Left lung (tissue), 10 donors: ENCODE measurements around the gene LINC00237. TPM values are rescaled to one million over a fixed set of nuclear protein-coding genes. Genes with fewer than 3 reads are reported as not detected.

Experiments
- ATAC-seq: fragments of 200-7000 bp; cut with Tn5 transposase; one replicate; pipeline ENCODE4 v1.9.1; 2020; ENCODE audit warnings: moderate library complexity
- DNase-seq, 4 donors: peaks; one replicate each; pipeline ENCODE4 v3.0.0-alpha.2; 2013 to 2020
- H3K27ac ChIP-seq, 2 donors: fragments of 200-600 bp; sonication (generic) in 1 of 2; one replicate each; pipeline versions ENCODE4 v1.5.0 to v1.8.0; 2020 to 2021
- H3K27me3 ChIP-seq, 2 donors: fragments of 200-600 bp; sonication (generic) in 1 of 2; one replicate each; pipeline versions ENCODE4 v1.5.0 to v1.8.0; 2020 to 2021
- H3K36me3 ChIP-seq, 2 donors: fragments of 200-600 bp; sonication (generic) in 1 of 2; one replicate each; pipeline versions ENCODE4 v1.5.0 to v1.8.0; 2020 to 2021
- H3K4me1 ChIP-seq, 2 donors: fragments of 200-600 bp; one replicate each; pipeline ENCODE4 v1.8.0; 2021
- H3K4me3 ChIP-seq, 2 donors: fragments of 200-600 bp; sonication (generic) in 1 of 2; one replicate each; pipeline versions ENCODE4 v1.5.0 to v1.8.0; 2020 to 2021; ENCODE audit warnings: mild to moderate bottlenecking in 1 of 2
- H3K9me3 ChIP-seq, 2 donors: fragments of 200-600 bp; sonication (generic) in 1 of 2; one replicate each; pipeline versions ENCODE4 v1.5.0 to v1.8.0; 2020 to 2021
- intact Hi-C, 2 donors: fragments of 100-400 bp; cut with DNase I; formaldehyde crosslinking; loops; one replicate each; pipeline versions ENCODE4 v1.11.2 to v1.14.2; 2022
- polyA plus RNA-seq, 6 donors: library from polyadenylated mRNA; unstranded; fragments of 120-200 nt; gene quantifications; one replicate each; pipeline ENCODE4 v1.2.1, GENCODE V29; 2013; ENCODE audit not compliant: insufficient read length in 6 of 6
- total RNA-seq, 2 donors: library from RNA; stranded (reverse); fragmentation: NEBNext Ultra II Directional; extraction: Animal tissue kit (Norgen Biotek cat#: 25700); gene quantifications; one replicate each; pipeline ENCODE4 v1.2.1, GENCODE V29; 2021
- TF ChIP-seq, protein P1 (sequence below), 2 donors: fragments of 200-600 bp; sonication (generic) in 1 of 2; IDR thresholded peaks; one replicate each; pipeline versions ENCODE4 v1.5.0 to v1.8.0; 2021; ENCODE audit warnings: antibody characterized with exemption in 2 of 2
- donor health status: DM: no; HTN: yes; CAD: no.
- donor health status: DM: no; HTN: no; CAD: no.

The LINC00237 gene
- total and polyA plus RNA-seq, 8 donors: not detected

DNA sequence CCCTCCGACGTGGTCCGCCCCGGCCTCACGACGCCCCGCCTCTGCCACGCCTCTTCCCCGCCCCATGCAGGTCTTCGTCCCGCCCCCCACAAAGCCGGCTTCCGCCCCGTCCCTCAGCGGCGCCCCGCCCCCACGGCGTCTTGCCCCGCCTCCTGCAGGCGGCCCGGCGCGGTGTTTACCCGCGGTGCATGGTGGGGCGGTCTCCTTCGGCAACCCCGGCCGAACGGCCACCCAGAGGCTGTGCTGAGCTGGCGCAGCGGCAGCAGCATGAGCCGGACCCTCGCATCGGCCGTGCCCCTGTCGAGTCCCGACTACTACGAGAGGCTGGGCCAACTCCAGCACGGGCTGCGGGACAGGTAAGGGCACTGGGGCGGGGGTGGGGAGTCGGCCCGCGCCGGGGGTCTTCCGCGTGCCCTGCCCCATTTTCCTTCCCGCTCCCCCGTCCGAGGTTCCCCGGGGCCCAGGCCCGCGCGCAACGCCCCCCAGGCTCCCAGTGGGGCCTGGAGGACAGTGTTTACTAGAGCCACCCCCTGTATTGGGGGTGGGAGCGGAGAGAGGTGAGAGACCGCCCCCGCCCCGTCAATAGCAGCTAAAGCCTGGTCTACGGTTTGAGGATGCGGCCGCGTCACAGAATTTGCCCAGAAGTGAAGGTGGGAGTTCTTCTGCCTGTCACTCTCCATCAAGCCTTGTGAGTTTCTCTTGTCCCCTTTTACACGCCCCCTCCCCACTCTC, 19.9 kb upstream of the LINC00237 start, which contains the start of gene KIZ:
KIZ (plus strand) TSS at position 234 of the 732 bp plus-strand sequence; CDS start at position 268, 34 bp downstream.
- TF ChIP-seq, protein P1, sequence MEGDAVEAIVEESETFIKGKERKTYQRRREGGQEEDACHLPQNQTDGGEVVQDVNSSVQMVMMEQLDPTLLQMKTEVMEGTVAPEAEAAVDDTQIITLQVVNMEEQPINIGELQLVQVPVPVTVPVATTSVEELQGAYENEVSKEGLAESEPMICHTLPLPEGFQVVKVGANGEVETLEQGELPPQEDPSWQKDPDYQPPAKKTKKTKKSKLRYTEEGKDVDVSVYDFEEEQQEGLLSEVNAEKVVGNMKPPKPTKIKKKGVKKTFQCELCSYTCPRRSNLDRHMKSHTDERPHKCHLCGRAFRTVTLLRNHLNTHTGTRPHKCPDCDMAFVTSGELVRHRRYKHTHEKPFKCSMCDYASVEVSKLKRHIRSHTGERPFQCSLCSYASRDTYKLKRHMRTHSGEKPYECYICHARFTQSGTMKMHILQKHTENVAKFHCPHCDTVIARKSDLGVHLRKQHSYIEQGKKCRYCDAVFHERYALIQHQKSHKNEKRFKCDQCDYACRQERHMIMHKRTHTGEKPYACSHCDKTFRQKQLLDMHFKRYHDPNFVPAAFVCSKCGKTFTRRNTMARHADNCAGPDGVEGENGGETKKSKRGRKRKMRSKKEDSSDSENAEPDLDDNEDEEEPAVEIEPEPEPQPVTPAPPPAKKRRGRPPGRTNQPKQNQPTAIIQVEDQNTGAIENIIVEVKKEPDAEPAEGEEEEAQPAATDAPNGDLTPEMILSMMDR (IDR thresholded peaks at IDR 0.05): peak; percentile 20 to 54
- intact Hi-C loops: no loop called here

DNA sequence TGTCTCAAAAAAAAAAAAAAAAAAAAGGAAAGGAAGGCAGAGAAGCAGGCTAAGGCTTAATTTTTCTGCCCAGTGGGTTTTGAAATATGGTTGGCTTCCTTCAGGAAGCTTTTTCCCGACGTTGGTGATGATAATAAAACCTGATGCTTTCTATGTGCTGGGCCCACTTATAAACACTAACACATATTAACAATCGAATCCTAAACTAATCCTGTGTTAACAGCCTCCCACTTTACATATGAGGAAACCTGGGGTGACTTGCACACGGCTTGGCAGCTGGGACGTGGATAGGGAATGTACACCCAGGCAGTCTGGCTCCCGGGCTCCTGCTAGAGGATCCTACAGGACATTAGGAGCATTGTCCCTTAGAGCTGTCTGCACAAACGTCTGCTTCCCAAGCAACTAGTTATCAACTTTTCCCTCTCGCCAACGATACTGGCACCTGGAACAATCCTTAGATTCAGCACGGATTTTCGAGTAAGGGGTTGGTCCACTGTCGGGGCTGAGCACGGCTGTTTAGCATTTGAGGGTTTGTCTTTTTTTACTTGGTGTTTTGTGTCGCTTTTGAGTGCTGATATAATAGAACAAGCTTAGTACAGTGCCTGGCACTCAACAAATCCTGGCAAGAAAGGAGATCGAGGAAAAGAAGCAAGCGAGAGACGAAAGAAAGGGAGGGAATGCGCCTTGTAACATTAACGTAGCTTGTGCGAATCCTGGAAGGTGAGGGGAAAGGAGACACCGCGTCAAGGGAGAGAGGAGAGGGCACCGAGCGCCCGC, 19.1 kb upstream of the LINC00237 start:
- H3K27ac ChIP-seq: peak overlapping the region in 1 of 2 donors; percentile 48
- H3K9me3 ChIP-seq: no peaks in the 10 kb centered on the region
- no peaks in the 10 kb centered on the region for H3K36me3 ChIP-seq
- intact Hi-C loops: no loop called here
- H3K4me1 ChIP-seq: peaks cover 5 to 18% of the 10 kb centered on the region in 2 donors
- TF ChIP-seq, protein P1 (IDR thresholded peaks at IDR 0.05): no peak
- ATAC-seq (peak; percentile 58), DNase-seq (peak in 1 of 4 donors; percentile 33)
- H3K27me3 ChIP-seq: no peaks in the 10 kb centered on the region
- peak overlapping the region; percentile 83 to 98 for H3K4me3 ChIP-seq

More for the DNA sequence above, 19.9 kb upstream of the LINC00237 start, which contains the start of gene KIZ:
- peak; percentile 100 for ATAC-seq
- no peaks in the 10 kb centered on the region for H3K36me3 ChIP-seq
- no peaks in the 10 kb centered on the region for H3K9me3 ChIP-seq
- DNase-seq: peak; percentile 94 to 100 (median 98)
- no peaks in the 10 kb centered on the region for H3K27me3 ChIP-seq
- H3K4me3 ChIP-seq: peak within 1 kb of the TSS; percentile 83 to 98
- H3K4me1 ChIP-seq: peaks cover 5 to 18% of the 10 kb centered on the region in 2 donors
- H3K27ac ChIP-seq: peak within 1 kb of the TSS; percentile 65 to 72

DNA sequence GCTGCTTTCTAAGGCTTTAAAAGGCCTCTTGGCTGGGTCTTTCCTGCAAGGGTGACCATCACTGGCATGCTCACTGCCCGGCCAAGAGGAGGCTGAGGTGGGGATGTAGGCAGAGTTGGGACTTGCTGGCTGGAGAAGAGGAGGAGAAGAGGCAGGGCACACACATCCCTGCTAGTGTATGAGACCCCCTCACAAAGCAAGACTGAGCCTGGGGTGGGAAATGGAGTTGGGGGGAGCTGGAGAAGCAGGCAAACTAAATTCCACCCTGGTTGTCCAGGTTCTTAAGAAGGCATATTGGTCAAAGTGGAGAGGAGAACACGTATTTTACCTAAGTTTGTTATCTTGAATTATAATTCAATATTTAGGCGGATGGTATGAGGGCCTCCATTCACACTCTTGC, 18.0 kb upstream of the LINC00237 start:
- TF ChIP-seq, protein P1 (IDR thresholded peaks at IDR 0.05): no peak
- Histone ChIP-seq H3K4me3 (no peak overlapping the region), H3K27ac (no peak overlapping the region), H3K9me3 (no peaks in the 10 kb centered on the region), H3K27me3 (peaks cover 0 to 8% of the 10 kb centered on the region in 2 donors), H3K4me1 (peaks cover 5 to 18% of the 10 kb centered on the region in 2 donors), H3K36me3 (no peaks in the 10 kb centered on the region)
- no peak for DNase-seq
- intact Hi-C loops: no loop called here
- ATAC-seq: no peak

DNA sequence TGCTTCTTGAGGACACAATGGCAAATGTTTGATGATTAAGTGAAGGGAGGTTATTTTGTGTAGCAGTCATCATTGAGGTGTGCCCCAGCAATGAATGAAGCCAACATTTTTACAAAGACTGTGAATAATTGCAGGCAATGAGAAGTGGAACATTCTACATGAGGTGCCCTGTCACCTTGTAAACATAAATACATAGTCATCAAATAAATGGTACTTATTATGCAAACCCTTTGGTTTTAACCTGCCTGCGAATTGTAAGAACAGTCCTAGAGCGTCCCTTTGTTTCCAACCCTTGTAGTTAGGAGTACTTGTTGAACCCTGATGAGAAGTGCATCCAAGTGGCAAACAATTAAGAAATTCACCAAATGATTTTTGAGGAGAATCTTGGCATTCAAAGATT, 12.6 kb upstream of the LINC00237 start:
- TF ChIP-seq, protein P1 (IDR thresholded peaks at IDR 0.05): no peak
- Histone ChIP-seq H3K4me1 (no peaks in the 10 kb centered on the region), H3K9me3 (no peaks in the 10 kb centered on the region), H3K36me3 (no peaks in the 10 kb centered on the region), H3K4me3 (no peak overlapping the region), H3K27me3 (peaks cover 0 to 37% of the 10 kb centered on the region in 2 donors), H3K27ac (no peak overlapping the region)
- ATAC-seq (no peak), DNase-seq (no peak)
- intact Hi-C loops: no loop called here

DNA sequence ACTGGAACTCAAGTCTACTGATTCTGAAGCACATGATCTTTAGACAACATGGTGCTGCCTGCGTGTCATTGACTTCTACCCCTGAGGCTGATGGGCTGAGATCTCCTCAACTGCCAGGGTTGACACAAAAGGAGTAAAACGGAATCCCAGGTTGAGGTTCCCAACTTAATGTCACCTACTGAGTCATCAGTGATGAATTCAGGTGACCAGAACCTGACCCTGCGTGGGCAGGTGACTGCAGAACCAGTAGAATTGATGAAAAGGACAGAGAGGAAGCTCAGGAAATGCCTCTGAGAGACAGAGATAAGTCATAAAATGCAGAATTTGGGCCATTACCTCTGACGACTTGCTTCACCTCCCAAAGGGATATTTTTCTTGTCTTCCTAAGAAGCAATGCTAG, 12.0 kb upstream of the LINC00237 start:
- no peaks in the 10 kb centered on the region for H3K36me3 ChIP-seq
- peaks cover 0 to 41% of the 10 kb centered on the region in 2 donors for H3K27me3 ChIP-seq
- intact Hi-C loops: no loop called here
- H3K4me1 ChIP-seq: no peaks in the 10 kb centered on the region
- H3K4me3 ChIP-seq: no peak overlapping the region
- ATAC-seq (no peak), DNase-seq (no peak)
- H3K9me3 ChIP-seq: no peaks in the 10 kb centered on the region
- H3K27ac ChIP-seq: no peak overlapping the region
- TF ChIP-seq, protein P1 (IDR thresholded peaks at IDR 0.05): no peak
